ENCODE measurements around the gene PEX11A. TPM values are rescaled to one million over a fixed set of nuclear protein-coding genes. Genes with fewer than 3 reads are reported as not detected.
"Not testable (repeated sequence)": the region's sequence is repeated elsewhere in the genome, so short reads cannot be mapped to it uniquely, and the experiment has no call there.

The PEX11A gene
- total RNA-seq, 1 donor: 0.42 TPM

DNA sequence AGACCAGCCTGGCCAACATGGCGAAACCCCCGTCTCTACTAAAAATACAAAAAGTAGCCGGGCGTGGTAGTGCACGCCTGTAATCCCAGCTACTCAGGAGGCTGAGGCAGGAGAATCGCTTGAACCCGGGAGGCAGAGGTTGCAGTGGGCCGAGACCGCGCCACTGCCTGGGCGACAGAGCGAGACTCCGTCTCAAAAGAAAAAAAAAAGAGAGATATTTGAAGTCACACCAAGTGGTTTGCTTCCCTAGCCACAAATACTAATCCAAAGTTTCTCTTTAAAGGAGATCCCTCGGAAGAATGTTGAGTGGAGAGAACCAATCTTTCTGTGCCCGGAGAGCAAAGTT is 651 bp downstream of the PEX11A start:
- Histone ChIP-seq H3K4me3 (ENCODE audit: low read length) (peak overlapping the region; percentile 76), H3K4me1 (ENCODE audit: insufficient read depth, low read length) (peaks cover 11% of the 10 kb centered on the region)

GRCh38 chr15:89686522-89686921 is 4.0 kb downstream of the PEX11A start:
- H3K27me3 ChIP-seq (ENCODE audit: insufficient read depth, low read length): no peaks in the 10 kb centered on the region
- H3K4me3 ChIP-seq (ENCODE audit: low read length): no peak overlapping the region
- H3K4me1 ChIP-seq (ENCODE audit: insufficient read depth, low read length): peaks cover 11% of the 10 kb centered on the region
- H3K9me3 ChIP-seq (ENCODE audit: low read depth, low read length): no peaks in the 10 kb centered on the region

More for the DNA sequence above, 651 bp downstream of the PEX11A start:
- H3K9me3 ChIP-seq (ENCODE audit: low read depth, low read length); H3K27me3 ChIP-seq (ENCODE audit: insufficient read depth, low read length): not testable (repeated sequence)

GRCh38 chr15:89685995-89686394 is 4.6 kb downstream of the PEX11A start:
- H3K4me3 ChIP-seq (ENCODE audit: low read length): no peak overlapping the region
- H3K27me3 ChIP-seq (ENCODE audit: insufficient read depth, low read length): no peaks in the 10 kb centered on the region
- H3K9me3 ChIP-seq (ENCODE audit: low read depth, low read length): no peaks in the 10 kb centered on the region
- H3K4me1 ChIP-seq (ENCODE audit: insufficient read depth, low read length): peaks cover 9% of the 10 kb centered on the region

- Histone ChIP-seq H3K27me3 (ENCODE audit: insufficient read depth, low read length) (no peaks in the 10 kb centered on the region), H3K4me3 (ENCODE audit: low read length) (no peak overlapping the region), H3K9me3 (ENCODE audit: low read depth, low read length) (no peaks in the 10 kb centered on the region), H3K4me1 (ENCODE audit: insufficient read depth, low read length) (no peaks in the 10 kb centered on the region)
Observed at GRCh38 chr15:89681146-89681545, 9.4 kb downstream of the PEX11A start.

DNA sequence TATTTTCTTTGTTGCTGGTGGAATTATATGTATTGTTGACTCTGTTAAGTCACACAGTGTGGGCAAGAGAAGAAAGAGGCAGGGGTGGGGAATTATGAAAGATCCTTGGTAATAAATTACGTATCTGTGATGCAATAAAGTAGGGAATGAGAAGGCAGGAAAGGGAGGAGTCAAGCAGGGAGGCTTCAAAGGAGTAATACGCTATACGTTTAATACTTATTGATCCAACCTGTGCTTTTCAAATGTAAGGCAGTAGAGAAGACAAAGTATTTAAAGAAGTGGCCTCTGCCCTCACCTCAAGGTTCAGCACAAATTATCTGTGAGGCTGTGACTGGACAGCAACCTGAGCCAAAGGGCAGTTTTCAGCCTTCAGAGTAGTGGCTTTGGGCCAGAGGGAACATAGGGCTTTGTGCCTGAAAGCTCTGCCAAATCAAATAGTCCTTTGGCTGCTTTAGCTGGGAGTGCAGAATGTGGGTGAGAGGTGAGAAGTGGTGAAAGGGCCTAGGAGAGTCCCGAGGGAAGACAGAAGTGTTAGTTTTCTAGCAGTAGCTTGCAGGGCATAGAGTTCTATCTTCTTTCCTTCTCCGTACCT is 10.2 kb downstream of the PEX11A start:
- no peaks in the 10 kb centered on the region for H3K9me3 ChIP-seq (ENCODE audit: low read depth, low read length)
- H3K27me3 ChIP-seq (ENCODE audit: insufficient read depth, low read length): no peaks in the 10 kb centered on the region
- no peak overlapping the region for H3K4me3 ChIP-seq (ENCODE audit: low read length)
- H3K4me1 ChIP-seq (ENCODE audit: insufficient read depth, low read length): no peaks in the 10 kb centered on the region

- no peaks in the 10 kb centered on the region for H3K4me1 ChIP-seq (ENCODE audit: insufficient read depth, low read length)
- H3K9me3 ChIP-seq (ENCODE audit: low read depth, low read length): no peaks in the 10 kb centered on the region
- H3K27me3 ChIP-seq (ENCODE audit: insufficient read depth, low read length): no peaks in the 10 kb centered on the region
- no peak within 1 kb of the TSS for H3K4me3 ChIP-seq (ENCODE audit: low read length)
Observed at GRCh38 chr15:89679212-89679611, 11.3 kb downstream of the PEX11A start, which contains the start of gene PLIN1. Gene PLIN1 (minus strand): TSS chr15:89679367. CDS start chr15:89677489, 1,878 bp downstream.

GRCh38 chr15:89677381-89677780 is 13.2 kb downstream of the PEX11A start:
- no peak overlapping the region for H3K4me3 ChIP-seq (ENCODE audit: low read length)
- H3K27me3 ChIP-seq (ENCODE audit: insufficient read depth, low read length): no peaks in the 10 kb centered on the region

DNA sequence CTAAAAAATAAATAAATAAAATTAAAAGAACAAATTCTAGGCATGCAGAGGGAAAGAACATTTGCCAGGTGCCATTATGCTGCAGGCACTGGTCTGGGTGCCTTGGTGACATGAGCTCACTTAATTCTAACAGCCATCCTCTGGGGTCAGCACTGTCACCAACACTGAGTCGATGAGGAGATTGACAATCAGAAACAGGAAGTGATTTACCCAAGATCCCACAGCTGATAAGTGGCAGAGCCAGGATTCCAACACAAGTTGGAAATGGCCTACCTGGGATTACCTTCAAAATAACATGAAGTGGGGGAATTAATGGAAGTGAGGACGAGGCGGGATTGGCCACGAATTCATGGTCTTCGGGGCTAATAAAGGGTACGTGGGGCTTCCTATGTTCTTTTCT is 14.9 kb downstream of the PEX11A start:
- Histone ChIP-seq H3K4me3 (ENCODE audit: low read length) (no peak overlapping the region), H3K27me3 (ENCODE audit: insufficient read depth, low read length) (no peaks in the 10 kb centered on the region), H3K4me1 (ENCODE audit: insufficient read depth, low read length) (no peaks in the 10 kb centered on the region), H3K9me3 (ENCODE audit: low read depth, low read length) (no peaks in the 10 kb centered on the region)

More at GRCh38 chr15:89677381-89677780, 13.2 kb downstream of the PEX11A start:
- Histone ChIP-seq H3K4me1 (ENCODE audit: insufficient read depth, low read length) (no peaks in the 10 kb centered on the region), H3K9me3 (ENCODE audit: low read depth, low read length) (no peaks in the 10 kb centered on the region)

GRCh38 chr15:89674526-89674925 is 16.0 kb downstream of the PEX11A start:
- Histone ChIP-seq H3K4me1 (ENCODE audit: insufficient read depth, low read length) (no peaks in the 10 kb centered on the region), H3K27me3 (ENCODE audit: insufficient read depth, low read length) (no peaks in the 10 kb centered on the region), H3K4me3 (ENCODE audit: low read length) (no peak overlapping the region), H3K9me3 (ENCODE audit: low read depth, low read length) (no peaks in the 10 kb centered on the region)

DNA sequence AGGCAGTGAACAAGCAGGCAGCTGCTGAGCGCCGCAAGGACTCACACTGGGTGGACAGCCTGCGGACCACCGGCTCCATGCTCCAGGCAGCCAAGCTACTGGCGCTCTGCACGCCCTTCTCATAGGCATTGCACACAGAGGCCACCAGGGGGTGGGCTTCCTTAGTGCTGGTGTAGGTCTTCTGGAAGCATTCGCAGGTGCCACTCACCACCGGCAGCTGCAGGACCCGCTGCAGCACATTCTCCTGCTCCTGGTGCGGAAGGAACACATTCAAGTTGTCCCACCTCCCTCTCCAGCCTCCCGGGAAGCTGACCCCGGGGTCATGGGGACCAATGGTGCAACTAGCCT is 17.4 kb downstream of the PEX11A start:
- H3K9me3 ChIP-seq (ENCODE audit: low read depth, low read length): no peaks in the 10 kb centered on the region
- no peaks in the 10 kb centered on the region for H3K4me1 ChIP-seq (ENCODE audit: insufficient read depth, low read length)
- H3K4me3 ChIP-seq (ENCODE audit: low read length): no peak overlapping the region
- H3K27me3 ChIP-seq (ENCODE audit: insufficient read depth, low read length): no peaks in the 10 kb centered on the region

DNA sequence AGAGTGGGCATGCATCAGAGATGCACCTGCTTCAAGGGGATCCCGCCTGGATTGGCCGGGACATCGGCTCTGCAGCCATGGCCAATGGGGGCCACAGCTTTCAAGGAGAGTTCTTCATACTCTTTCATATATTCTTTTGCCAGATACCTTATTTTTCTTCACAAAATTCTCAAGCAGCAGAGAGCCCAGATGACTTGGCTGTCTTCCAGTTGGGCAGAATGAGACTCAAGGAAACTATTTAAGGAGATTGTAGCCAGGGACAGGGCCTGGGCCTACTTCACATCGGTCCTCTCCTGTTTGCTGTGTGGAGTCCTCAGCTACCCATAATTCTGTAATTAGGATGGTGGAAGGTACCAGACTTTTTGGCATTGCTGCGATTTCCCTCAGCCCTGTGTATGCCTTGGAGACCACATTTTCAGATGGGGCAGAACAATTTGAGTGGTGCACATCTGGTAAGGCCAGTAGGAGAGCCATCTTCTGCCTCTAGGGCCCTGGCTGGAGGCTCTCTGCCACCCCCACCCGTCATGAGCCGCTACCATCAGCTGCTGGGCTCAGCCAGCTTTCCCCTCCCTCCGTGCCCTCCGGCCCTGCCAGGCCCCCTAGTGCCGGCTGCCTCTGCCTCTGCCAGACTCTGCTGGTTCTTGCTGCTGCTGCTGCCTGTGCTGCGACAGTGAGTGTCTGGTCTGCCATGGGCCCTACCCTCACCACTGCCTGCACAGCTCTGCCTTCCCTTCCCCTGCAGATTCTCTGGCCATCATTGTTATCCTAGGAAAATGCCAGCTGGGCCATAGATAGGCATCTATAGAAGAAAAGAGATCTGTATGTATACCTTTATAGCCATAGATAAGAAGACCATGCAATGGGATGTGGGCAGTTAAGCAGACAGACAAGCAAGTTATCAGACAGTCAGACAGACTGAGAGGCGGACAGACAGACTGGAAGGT is 18.1 kb downstream of the PEX11A start:
- H3K4me3 ChIP-seq (ENCODE audit: low read length): no peak overlapping the region
- H3K4me1 ChIP-seq (ENCODE audit: insufficient read depth, low read length): no peaks in the 10 kb centered on the region
- H3K27me3 ChIP-seq (ENCODE audit: insufficient read depth, low read length): no peaks in the 10 kb centered on the region
- H3K9me3 ChIP-seq (ENCODE audit: low read depth, low read length): no peaks in the 10 kb centered on the region

DNA sequence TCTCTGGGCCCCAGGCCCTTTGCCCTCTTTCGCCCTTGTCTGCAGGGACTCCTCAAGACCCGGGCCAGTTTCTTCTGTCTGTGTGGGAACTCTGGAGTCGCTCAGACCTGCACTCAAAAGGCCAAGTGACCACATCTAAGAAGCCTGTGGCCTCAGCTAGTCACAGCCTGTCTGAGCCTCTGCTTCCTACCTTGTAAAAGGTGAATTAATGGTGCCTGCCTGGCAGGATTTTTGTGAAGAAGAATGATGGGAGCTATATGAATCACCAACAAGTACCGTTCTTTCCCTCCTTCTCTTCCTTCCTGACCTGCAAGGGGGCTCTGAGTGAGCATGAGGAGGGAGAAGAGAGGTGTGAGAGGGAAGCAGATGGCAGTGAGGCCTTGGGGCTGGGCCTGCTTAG is 18.9 kb downstream of the PEX11A start:
- H3K9me3 ChIP-seq (ENCODE audit: low read depth, low read length): no peaks in the 10 kb centered on the region
- H3K4me1 ChIP-seq (ENCODE audit: insufficient read depth, low read length): no peaks in the 10 kb centered on the region
- H3K4me3 ChIP-seq (ENCODE audit: low read length): no peak overlapping the region
- no peaks in the 10 kb centered on the region for H3K27me3 ChIP-seq (ENCODE audit: insufficient read depth, low read length)

- no peaks in the 10 kb centered on the region for H3K27me3 ChIP-seq (ENCODE audit: insufficient read depth, low read length)
- no peaks in the 10 kb centered on the region for H3K9me3 ChIP-seq (ENCODE audit: low read depth, low read length)
- H3K4me1 ChIP-seq (ENCODE audit: insufficient read depth, low read length): no peaks in the 10 kb centered on the region
- H3K4me3 ChIP-seq (ENCODE audit: low read length): no peak overlapping the region
Observed at GRCh38 chr15:89670971-89671560, 19.5 kb downstream of the PEX11A start.

DNA sequence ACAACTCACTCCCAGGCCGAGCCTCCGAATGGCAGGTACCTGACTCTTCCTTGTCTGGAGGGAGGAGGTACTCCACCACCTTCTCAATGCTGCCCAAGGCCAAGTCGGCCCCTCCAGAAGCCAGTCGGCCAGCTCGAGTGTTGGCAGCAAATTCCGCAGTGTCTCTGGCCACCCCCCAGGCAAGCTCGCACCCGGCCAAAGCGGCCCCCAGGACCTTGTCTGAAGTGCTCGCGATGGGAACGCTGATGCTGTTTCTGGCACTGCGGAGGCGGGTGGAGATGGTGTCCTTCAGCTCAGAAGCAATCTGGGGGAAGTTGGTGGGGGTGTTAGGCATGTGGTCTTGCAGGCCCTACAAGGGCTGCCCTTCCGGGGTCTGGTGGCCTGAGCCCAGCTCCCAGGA is 20.6 kb downstream of the PEX11A start:
- no peak overlapping the region for H3K4me3 ChIP-seq (ENCODE audit: low read length)
- H3K4me1 ChIP-seq (ENCODE audit: insufficient read depth, low read length): no peaks in the 10 kb centered on the region
- no peaks in the 10 kb centered on the region for H3K9me3 ChIP-seq (ENCODE audit: low read depth, low read length)
- peaks cover 3% of the 10 kb centered on the region for H3K27me3 ChIP-seq (ENCODE audit: insufficient read depth, low read length)

GRCh38 chr15:89669309-89669865 is 21.2 kb downstream of the PEX11A start:
- H3K9me3 ChIP-seq (ENCODE audit: low read depth, low read length): no peaks in the 10 kb centered on the region
- no peak overlapping the region for H3K4me3 ChIP-seq (ENCODE audit: low read length)
- peaks cover 8% of the 10 kb centered on the region for H3K27me3 ChIP-seq (ENCODE audit: insufficient read depth, low read length)
- no peaks in the 10 kb centered on the region for H3K4me1 ChIP-seq (ENCODE audit: insufficient read depth, low read length)
